HEK293T (cell line): Measurements from ENCODE around the gene SPINK2.

Experiments
- ARNT ChIP-seq: fragments of 450-650 bp; IDR thresholded peaks from 2 replicates; pipeline ENCODE4 v1.6.1; 2017; ENCODE audit warnings: mild to moderate bottlenecking
- BHLHE40 ChIP-seq: fragments of 450-650 bp; IDR thresholded peaks from 2 replicates; pipeline ENCODE4 v1.6.1; 2016; ENCODE audit warnings: mild to moderate bottlenecking, moderate library complexity, borderline replicate concordance
- ELF4 ChIP-seq: fragments of 450-650 bp; IDR thresholded peaks from 2 replicates; pipeline ENCODE4 v1.6.1; 2017; ENCODE audit warnings: antibody characterized with exemption
- FOXK2 ChIP-seq: fragments of 450-650 bp; IDR thresholded peaks from 2 replicates; pipeline ENCODE4 v1.6.1; 2016; ENCODE audit warnings: mild to moderate bottlenecking
- FOXM1 ChIP-seq: fragments of 450-650 bp; IDR thresholded peaks from 2 replicates; pipeline ENCODE4 v1.6.1; 2017; ENCODE audit warnings: mild to moderate bottlenecking, borderline replicate concordance
- HDGF ChIP-seq: fragments of 450-650 bp; IDR thresholded peaks from 2 replicates; pipeline ENCODE4 v1.6.1; 2017; ENCODE audit warnings: antibody characterized with exemption, borderline replicate concordance
- L3MBTL2 ChIP-seq: fragments of 450-650 bp; conservative IDR thresholded peaks from 2 replicates; pipeline ENCODE4 v1.6.1; 2016; ENCODE audit warnings: mild to moderate bottlenecking
- LEF1 ChIP-seq: fragments of 450-650 bp; IDR thresholded peaks from 2 replicates; pipeline ENCODE4 v1.6.1; 2017; ENCODE audit warnings: mild to moderate bottlenecking, borderline replicate concordance
- NFRKB ChIP-seq: fragments of 450-650 bp; IDR thresholded peaks from 2 replicates; pipeline ENCODE4 v1.6.1; 2016; ENCODE audit warnings: mild to moderate bottlenecking, moderate library complexity
- PKNOX1 ChIP-seq: fragments of 450-650 bp; IDR thresholded peaks from 2 replicates; pipeline ENCODE4 v1.6.1; 2016
- SP1 ChIP-seq: fragments of 450-650 bp; IDR thresholded peaks from 2 replicates; pipeline ENCODE4 v1.6.1; 2017
- SUZ12 ChIP-seq: fragments of 450-650 bp; IDR thresholded peaks from 2 replicates; pipeline ENCODE4 v1.6.1; 2016; ENCODE audit warnings: mild to moderate bottlenecking
- TARDBP ChIP-seq: fragments of 450-650 bp; IDR thresholded peaks from 2 replicates; pipeline ENCODE4 v1.6.1; 2016
- ZNF384 ChIP-seq: fragments of 450-650 bp; IDR thresholded peaks from 2 replicates; pipeline ENCODE4 v1.6.1; 2016

GRCh38 chr4:56772134-56772533 lies 49.4 kb downstream of the SPINK2 start:
- TF ChIP-seq ELF4 (no peak), TARDBP (no peak), BHLHE40 (no peak), LEF1 (no peak), SP1 (no peak), SUZ12 (no peak), PKNOX1 (no peak), FOXK2 (no peak), HDGF (no peak), ZNF384 (no peak), NFRKB (no peak), ARNT (no peak), FOXM1 (no peak), L3MBTL2 (no peak)
